HCT116 (cell line): Measurements from ENCODE around the gene CDIP1.

Experiments used
- CTCF ChIP-seq, 3 experiments: fragments of 200-600 bp in 1 of 3; sonication (generic) in 1 of 3; IDR thresholded peaks in 2 of 3; conservative IDR thresholded peaks in 1 of 3; 2 replicates each; pipeline ENCODE4 v1.5.1; 2012 to 2017; ENCODE audit warnings: low read depth in 2 of 3, low read length in 2 of 3, antibody characterized with exemption in 1 of 3, borderline replicate concordance in 1 of 3, control low read depth in 1 of 3, mild to moderate bottlenecking in 1 of 3, mixed read lengths in 1 of 3, mixed run types in 1 of 3, moderate library complexity in 1 of 3; ENCODE audit not compliant: insufficient read depth in 1 of 3
- EZH2phosphoT487 ChIP-seq: fragments of 200-600 bp; IDR thresholded peaks from 2 replicates; pipeline ENCODE4 v1.6.1; 2018; ENCODE audit warnings: antibody characterized with exemption, borderline replicate concordance
- POLR2A ChIP-seq: IDR thresholded peaks from 2 replicates; pipeline ENCODE4 v1.7.0; 2011; ENCODE audit warnings: borderline replicate concordance; ENCODE audit not compliant: insufficient read depth, insufficient read length; ENCODE audit errors: extremely low read depth
- RAD21 ChIP-seq: IDR thresholded peaks from 2 replicates; pipeline ENCODE4 v1.6.1; 2012; ENCODE audit warnings: low read depth, mild to moderate bottlenecking

- no peak for TF ChIP-seq CTCF (IDR thresholded peaks at IDR 0.05 in 2 of 3, conservative IDR thresholded peaks at IDR 0.05 in 1 of 3; ENCODE audit: borderline replicate concordance in 1 of 3, insufficient read depth in 1 of 3, low read depth in 2 of 3, low read length in 2 of 3)
- TF ChIP-seq EZH2phosphoT487, result no peak
- TF ChIP-seq POLR2A, result no peak
- no peak for TF ChIP-seq RAD21
Observed at GRCh38 chr16:4550591-4550990, 12.0 kb upstream of the CDIP1 start.
